SW480 (cell line): ENCODE data around the gene NUP188.
"Not testable (repeated sequence)": the region's sequence is repeated elsewhere in the genome, so short reads cannot be mapped to it uniquely, and the experiment has no call there.

ENCODE experiments used
- DNase-seq: peaks from one replicate; pipeline ENCODE4 v3.0.0-alpha.2; 2016; ENCODE audit warnings: low spot score

Gene NUP188

DNA sequence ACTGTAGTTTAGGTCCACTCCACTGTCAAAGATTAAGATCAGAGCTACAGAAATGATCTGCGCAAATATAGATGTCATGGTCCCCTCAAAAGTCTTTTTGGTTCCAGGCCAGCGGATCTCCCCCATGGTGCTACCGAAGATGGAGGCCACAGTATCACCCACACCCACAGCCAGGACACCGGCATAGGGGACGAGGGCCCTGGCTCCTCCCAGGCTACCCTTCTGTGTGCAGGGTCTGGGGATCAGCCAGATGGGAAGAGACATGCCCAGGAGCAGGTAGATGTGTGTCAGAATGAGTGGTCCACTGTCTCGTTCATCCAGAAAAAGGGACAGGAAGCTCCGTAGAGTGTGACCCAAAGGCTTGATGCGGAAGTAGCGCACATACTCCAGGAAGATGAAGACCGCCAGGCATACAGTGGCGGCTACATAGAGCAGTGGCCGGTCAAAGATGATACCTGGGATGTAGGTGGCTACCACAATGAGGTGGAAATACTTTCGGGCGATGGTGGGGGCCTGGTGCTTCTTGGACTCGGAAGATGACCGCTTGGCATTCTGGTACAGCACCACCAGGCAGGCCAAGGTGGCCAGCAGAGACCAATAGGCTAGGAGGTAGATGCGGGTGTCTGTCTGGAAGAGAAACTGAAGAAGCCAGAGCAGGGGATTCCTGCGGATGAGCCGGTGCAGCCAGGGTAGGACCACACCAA is 1.5 kb upstream of the NUP188 start:
- DNase-seq, result no peak

DNA sequence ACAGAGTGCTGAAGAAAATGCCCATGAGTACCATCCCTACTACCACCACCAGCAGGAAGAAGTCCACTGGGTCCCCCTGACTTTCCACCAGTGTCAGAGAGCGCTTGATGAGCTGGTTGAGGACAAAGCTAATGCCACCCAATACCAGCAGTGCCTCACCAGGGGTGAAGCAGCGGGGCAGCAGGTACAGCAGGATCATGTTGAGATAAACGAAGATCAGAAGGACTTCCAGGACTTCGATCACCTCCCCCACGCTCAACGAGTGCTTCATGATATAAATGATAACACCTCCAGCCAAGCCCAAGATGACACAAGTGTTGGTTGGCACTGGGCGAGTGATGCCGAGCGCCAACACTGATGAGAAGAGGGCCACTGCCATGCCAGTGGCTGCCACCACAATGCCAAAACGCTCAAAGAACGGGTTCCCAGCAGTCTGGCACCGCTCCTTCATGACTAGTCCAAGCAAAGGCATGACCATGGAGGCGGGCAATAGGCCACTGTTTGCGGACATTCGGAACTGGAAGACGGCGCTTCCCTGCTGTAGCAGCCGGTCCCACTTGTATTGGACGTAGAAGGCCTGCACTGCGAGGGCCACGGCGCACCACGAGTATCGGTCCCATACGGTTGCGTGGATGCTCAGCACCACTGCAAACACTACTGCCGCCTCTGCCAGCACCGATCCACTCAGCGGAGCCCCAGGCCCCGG is 775 bp upstream of the NUP188 start:
- DNase-seq, result peak; percentile 30

DNA sequence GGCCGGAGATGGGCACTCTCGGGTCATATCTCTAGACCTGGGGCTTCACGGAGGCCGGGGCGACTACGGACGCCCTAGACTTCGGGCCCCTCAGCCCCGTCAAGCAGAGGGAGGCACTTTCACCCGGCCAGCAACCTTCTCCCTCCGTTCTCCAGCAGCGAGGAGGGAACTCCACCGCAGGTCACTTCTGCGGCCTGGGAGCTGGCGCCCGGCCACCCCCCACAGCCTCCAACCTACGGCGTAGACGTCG is 297 bp upstream of the NUP188 start:
- DNase-seq, result no peak

DNA sequence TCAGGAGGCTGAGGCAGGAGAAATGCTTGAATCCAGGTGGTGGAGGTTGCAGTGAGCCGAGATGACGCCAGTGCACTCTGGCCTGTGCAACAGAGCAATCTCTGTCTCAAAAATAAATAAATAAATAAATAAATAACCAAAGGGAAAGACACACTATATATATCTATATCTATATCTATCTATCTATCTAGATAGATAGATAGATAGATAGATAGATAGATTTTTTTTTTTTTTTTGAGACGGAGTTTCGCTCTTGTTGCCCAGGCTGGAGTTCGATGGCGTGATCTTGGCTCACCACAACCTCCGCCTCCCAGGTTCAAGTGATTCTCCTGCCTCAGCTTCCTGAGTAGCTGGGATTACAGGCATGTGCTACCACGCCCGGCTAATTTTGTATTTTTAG is 13.9 kb downstream of the NUP188 start:
- not testable (repeated sequence) for DNase-seq

DNA sequence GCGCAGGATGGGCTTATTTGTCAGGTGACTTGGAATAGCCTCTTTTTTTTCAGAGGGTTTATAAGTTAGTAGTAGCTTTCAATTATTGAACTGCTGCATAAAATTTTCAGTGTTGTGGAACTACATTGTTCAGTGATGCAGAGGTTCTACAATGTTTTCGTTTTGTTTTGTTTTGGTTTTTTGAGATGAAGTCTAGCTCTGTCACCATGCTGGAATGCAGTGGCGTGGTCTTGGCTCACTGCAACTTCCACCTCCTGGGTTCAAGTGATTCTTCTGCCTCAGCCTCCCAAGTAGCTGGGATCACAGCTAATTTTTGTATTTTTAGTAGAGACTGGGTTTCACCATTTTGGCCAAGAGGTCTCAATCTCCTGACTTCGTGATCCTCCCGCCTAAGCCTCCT is 22.0 kb downstream of the NUP188 start:
- DNase-seq, result no peak

DNA sequence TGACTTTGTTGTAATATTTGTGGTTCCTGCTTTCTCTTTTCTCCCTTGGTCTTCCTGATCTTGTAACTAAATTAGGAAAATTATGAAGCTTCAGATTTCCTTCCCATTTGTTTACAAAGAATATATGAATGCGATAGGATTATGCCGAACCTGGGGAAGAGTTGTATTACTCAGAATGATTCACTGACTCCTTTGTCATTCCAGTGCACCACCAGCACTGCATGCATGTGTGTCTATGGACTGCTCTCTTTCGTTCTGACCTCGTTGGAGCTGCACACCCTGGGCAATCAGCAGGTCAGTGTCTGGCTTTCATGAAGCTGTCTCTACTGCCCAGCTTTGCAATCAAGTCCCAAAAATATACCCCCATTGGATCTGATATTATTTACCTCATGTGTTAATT is 25.5 kb downstream of the NUP188 start:
- no peak for DNase-seq

DNA sequence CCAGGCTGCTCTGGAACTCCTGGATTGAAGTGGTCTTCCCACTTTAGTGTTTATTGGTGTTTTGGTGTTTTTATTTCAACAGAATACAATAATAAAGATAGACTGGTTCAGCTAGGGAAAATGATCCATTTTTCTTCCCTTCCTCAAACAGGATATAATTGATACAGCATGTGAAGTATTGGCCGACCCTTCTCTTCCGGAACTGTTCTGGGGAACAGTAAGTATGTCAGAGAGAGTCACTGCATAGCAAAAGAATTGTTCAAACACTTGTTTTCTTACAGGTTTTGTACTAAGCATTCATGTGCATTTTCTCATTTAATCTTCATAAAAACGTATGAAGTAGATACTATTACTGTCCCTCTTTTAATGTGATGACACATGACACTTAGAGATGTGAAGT is 31.6 kb downstream of the NUP188 start:
- DNase-seq, result no peak

DNA sequence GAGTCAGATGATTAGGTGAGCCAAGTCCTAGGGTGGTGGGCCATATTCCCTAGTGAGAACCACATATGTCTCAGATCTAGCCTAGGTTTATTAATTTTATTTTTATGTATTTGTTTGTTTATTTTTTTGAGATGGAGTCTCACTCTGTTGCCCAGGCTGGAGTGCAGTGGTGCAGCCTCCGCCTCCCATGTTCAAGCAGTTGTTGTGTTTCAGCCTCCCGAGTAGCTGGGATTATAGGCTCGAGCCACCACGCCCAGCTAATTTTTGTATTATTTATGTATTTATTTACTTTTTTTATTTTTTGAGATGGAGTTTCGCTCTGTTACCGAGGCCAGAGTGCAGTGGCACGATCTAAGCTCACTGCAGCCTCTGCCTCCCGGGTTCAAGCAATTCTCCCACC is 36.0 kb downstream of the NUP188 start:
- DNase-seq, result no peak

DNA sequence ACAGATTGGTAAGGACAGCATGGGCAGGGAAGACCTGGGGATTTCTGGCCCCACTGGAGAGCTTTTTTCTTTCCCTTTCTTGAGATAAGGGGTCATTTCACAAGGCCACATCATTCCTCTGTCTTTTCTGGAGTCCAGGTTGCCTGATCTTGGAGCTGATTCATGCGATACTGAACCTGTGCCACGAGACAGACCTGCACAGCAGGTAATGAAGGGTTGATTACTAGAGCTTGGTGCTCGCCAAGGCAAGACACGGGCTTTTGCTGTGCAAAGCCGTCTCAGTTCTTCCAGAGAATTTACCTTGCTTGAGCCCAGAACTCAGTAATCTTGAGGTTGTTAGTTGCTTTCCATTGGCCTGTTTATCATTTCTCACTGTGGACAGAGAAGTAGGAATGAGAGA is 39.2 kb downstream of the NUP188 start:
- no peak for DNase-seq

DNA sequence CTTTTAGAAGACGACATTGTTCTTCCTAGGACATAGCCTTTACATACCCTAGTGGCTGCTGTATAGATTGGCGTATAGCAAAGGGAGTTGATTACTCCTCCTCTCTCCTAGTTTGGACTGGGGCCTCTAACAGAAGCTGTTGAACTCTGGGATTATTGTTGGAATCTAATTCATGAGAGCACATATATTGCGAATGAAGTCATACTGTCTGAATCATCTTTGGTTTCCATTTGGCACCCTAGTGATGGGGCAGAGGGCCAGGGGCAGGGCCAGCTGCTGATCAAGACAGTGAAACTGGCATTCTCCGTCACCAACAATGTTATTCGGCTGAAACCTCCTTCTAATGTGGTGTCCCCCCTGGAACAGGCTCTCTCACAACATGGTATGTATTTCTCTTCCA is 40.3 kb downstream of the NUP188 start:
- no peak for DNase-seq

DNA sequence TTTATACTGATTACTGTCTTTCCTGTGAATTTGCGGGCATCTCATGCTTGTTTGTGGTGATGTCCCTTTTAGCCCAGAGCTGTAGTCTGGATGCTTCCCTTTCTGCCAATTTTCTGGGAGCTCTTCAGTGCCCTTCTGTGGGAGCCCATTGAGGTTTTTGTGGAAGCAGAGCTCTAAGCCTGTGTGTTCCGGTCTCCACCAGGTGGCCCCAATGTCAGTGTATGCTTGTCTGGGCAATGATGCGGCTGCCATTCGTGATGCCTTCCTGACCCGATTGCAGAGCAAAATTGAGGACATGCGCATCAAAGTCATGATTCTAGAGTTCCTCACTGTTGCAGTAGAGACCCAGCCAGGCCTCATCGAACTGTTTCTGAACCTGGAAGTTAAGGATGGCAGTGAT is 45.5 kb downstream of the NUP188 start:
- no peak for DNase-seq

DNA sequence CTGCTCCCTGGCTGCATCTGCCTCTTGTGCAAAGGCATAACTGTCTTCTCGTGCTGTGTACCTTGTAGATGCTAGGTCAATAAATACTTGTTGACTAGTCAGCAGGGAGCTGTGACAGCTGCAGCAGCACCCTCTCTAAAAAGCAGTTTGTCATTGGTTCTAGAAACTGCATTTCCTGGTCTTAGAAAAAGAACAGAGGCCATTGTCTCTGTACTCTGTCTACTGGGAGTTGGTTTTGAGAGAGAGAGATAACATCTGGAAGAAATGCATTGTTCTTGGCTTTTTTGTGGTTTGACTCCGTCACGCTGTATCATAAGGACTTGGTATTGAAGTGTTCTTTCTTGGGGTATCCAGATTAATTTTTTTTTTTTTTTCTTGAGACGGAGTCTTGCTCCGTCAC is 48.3 kb downstream of the NUP188 start:
- no peak for DNase-seq

DNA sequence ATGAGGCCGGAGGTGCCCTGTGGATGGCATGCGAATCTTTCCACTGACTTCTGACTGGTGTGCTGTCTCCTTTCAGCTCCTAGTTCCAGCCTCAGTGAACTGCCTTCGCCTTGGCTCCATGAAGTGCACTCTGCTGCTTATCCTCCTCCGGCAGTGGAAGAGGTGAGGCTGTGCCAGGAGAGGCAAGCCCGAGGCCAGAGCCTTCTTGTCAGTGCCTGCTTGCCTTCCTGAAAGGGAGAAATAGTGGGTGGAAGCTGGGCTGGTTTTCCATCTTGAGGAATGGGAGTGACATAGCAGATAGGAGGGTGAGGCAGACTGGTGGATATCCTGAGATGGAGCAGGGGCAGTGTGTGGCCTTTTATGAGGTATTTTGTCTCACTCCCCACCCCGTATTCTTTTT is 51.0 kb downstream of the NUP188 start:
- DNase-seq, result no peak

DNA sequence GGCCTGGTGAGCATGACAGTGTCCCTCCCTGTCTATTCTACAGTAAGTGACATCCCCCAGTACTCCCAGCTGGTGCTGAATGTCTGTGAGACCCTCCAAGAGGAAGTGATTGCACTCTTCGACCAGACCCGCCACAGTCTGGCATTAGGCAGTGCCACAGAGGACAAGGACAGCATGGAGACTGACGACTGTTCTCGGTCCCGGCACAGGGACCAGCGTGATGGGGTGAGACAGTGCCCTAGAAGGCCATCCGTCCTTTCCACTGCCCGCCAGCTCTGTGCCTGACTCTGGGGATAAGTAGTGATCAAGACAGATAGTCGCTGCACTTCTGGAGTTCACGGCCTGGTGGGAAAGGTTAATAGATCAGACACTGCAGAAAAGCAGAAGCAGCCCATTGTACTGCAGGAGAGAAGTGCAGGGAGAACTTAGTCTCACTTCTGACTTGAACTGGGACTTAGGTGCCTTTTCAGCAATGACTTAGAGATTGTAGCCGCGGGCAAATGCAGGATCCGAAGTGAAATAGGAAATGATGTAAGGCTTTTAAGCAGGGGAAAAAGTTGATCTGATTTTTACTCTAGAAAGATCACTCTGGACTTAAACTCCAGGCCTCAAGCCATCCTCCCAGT is 52.2 kb downstream of the NUP188 start:
- no peak for DNase-seq

DNA sequence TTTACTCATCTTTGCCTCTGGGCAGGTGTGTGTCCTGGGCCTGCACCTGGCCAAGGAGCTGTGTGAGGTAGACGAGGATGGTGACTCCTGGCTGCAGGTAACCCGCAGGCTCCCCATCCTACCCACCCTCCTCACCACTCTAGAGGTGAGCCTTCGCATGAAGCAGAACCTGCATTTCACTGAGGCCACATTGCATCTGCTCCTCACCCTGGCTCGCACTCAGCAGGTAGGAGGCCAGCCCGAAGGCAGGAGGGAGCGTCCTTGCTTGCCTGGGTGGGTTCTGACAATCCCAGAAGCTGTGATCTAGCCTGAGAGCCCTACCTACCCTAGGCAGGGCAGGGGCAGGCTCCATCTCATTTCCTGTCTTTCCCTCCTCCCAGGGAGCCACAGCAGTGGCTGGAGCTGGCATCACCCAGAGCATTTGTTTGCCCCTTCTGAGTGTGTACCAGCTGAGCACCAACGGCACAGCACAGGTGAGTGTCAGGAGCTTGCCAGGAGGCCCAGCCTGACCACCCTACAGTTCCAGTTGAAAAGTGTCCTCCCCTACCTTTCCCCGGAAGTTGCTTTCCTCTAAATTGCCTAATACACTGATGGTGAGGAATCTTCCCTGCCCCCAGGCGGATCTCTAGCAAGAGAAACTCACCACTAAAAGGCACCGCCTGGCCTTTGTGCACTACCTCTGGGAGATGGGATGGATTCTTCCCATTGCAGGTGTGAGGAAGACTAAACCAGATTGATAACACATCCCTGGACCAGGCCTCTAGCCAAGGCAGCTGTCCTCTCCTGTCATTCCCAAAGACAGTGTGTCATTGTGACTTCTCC is 54.2 kb downstream of the NUP188 start:
- no peak for DNase-seq

DNA sequence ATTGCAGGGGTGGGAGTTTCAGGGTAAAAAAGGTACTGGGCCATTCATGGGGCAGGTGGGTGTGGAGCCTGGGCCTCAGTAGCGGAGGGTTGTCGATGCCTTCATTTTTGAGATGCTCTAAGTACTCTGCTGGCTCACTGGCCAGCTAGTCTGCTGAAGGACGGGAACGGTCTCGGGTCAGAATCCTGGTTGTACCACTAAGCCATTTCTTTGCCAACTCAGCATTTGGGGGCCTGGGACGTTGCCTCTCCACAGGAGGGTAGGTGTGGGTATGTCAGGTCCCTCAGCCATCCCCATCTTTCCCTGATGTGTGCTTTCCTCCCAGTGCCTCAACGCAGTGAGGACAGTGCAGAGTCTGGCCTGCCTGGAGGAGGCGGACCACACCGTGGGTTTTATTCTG is 55.5 kb downstream of the NUP188 start:
- DNase-seq, result no peak

DNA sequence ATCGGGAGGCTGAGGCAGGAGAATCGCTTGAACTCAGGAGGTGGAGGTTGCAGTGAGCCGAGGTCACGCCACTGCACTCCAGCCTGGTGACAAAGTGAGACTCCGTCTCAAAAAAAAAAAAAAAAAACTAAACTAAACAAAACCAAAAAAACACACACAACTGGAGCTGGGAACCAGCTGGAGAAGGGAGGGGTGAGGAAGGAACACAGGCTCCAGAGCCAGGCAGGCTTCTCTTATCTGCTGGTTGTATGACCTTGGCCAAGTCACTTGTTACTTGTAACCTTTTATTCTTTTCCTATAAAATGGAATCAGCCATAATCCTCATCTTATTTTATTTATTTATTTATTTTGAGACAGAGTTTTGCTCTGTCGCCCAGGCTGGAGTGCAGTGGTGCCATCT is 56.7 kb downstream of the NUP188 start:
- not testable (repeated sequence) for DNase-seq

DNA sequence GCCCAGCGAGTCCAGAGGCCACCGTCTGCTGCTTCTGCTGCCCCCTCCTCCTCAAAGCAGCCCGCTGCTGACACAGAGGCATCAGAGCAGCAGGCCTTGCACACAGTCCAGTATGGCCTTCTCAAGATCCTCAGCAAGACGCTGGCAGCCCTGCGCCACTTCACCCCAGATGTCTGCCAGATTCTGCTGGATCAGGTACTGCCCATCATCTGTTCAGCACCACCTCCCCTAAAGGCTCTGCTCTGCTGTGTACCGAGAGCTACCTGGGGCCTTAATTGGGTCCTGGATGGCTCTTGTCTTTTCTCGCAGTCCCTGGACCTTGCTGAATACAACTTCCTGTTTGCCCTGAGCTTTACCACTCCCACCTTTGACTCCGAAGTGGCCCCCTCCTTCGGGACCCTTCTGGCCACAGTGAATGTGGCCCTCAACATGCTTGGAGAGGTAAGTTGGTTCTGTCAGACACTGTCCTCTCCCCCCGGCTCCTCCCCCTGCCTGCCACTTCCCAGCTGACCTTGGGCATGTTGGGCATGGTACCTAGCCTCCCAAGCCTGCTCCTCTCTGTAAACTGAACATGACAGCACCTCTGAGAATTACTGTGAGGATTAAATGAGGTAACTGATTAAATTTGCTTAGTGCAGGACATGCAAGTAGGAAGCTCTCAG is 58.0 kb downstream of the NUP188 start:
- DNase-seq, result no peak

DNA sequence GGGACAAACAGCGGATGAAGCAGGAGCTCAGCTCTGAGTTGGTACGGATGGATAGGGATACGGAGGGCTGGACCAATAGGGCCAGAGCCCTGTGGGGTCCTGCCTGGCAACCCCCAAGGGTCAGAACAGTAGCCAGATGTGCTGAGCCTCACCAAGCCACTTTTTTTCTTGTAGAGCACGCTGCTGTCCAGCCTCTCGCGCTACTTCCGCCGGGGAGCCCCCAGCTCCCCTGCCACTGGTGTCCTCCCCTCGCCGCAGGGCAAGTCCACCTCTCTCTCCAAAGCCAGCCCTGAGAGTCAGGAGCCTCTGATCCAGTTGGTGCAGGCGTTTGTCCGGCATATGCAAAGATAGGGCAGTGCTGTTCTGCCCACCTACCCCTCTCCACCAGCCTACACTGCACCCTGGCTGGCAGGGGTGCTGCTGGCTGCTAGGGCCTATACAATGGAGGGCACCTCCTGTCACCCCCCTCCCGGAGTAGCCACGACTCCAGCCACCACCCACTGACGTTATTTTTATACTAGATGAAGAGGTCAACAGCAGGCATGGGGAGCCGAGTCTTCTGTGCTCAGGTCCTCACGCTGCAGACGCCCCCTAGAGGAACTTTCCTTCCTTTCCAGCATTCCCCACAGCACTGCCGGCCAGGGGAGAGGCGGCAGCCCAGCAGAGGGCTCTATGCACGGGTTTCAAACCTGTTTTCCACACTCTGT is 59.0 kb downstream of the NUP188 start:
- peak; percentile 73 for DNase-seq

DNA sequence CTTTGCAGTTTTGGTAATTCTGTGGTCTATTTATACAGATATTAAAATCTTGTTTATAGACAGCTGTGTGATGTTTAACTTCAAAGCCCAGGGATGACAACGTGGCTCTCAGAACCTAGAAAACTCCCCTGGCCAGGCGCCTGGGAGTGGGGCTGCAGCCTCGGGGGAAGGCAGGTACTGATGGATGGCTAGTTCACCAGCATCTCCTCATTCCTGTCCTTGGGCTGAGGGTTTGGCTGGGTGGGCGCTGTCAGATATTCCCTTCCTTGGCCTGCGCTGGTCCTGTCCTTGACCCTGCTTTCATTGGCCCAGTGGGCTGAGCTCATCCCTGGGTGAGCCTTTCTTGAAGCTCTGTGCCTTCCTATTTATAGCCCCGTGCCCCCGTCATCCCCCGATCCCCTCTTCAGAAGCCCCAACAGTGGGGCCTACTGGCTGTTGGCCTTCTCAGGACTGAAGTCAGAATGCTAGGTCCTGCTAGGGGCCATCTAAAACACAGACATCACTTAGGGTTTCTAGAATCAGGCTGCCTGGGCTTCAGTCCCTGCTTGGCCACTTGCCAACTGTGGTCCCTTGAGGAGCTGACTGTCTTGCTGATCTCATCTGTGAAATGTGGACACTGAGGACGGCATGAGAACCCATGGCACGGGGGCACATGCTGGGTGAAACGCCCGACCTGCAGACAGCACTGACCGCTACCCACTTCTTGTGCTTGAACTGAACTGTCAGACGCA is 59.7 kb downstream of the NUP188 start:
- DNase-seq, result no peak
